HepG2 (cell line): ENCODE data around the gene CDK13.

Source experiments
- CTCF ChIP-seq: sonication (generic); formaldehyde crosslinking; IDR thresholded peaks from 2 replicates; pipeline ENCODE4 v1.5.0; 2020; ENCODE audit warnings: mild to moderate bottlenecking, missing genetic modification reagents, moderate library complexity
- EZH2 ChIP-seq: conservative IDR thresholded peaks from 2 replicates; pipeline ENCODE4 v1.6.1; 2012; ENCODE audit warnings: mild to moderate bottlenecking, low read depth, low read length, moderate library complexity
- FOXA1 ChIP-seq, 2 experiments: fragments of 450-650 bp in 1 of 2; sonication (generic) in 1 of 2; formaldehyde crosslinking in 1 of 2; IDR thresholded peaks; 2 replicates each; pipeline versions ENCODE4 v1.4.0 to v1.6.1; 2016 to 2020; ENCODE audit warnings: missing genetic modification reagents in 1 of 2
- TF ChIP-seq, protein P1 (sequence below): IDR thresholded peaks from 2 replicates; pipeline ENCODE4 v1.6.1; 2016; ENCODE audit warnings: low read depth, missing genetic modification reagents, missing compliant biosample characterization

GRCh38 chr7:40072268-40072667 is 122.2 kb downstream of the CDK13 start:
- TF ChIP-seq EZH2: no peak
- TF ChIP-seq, protein P1, sequence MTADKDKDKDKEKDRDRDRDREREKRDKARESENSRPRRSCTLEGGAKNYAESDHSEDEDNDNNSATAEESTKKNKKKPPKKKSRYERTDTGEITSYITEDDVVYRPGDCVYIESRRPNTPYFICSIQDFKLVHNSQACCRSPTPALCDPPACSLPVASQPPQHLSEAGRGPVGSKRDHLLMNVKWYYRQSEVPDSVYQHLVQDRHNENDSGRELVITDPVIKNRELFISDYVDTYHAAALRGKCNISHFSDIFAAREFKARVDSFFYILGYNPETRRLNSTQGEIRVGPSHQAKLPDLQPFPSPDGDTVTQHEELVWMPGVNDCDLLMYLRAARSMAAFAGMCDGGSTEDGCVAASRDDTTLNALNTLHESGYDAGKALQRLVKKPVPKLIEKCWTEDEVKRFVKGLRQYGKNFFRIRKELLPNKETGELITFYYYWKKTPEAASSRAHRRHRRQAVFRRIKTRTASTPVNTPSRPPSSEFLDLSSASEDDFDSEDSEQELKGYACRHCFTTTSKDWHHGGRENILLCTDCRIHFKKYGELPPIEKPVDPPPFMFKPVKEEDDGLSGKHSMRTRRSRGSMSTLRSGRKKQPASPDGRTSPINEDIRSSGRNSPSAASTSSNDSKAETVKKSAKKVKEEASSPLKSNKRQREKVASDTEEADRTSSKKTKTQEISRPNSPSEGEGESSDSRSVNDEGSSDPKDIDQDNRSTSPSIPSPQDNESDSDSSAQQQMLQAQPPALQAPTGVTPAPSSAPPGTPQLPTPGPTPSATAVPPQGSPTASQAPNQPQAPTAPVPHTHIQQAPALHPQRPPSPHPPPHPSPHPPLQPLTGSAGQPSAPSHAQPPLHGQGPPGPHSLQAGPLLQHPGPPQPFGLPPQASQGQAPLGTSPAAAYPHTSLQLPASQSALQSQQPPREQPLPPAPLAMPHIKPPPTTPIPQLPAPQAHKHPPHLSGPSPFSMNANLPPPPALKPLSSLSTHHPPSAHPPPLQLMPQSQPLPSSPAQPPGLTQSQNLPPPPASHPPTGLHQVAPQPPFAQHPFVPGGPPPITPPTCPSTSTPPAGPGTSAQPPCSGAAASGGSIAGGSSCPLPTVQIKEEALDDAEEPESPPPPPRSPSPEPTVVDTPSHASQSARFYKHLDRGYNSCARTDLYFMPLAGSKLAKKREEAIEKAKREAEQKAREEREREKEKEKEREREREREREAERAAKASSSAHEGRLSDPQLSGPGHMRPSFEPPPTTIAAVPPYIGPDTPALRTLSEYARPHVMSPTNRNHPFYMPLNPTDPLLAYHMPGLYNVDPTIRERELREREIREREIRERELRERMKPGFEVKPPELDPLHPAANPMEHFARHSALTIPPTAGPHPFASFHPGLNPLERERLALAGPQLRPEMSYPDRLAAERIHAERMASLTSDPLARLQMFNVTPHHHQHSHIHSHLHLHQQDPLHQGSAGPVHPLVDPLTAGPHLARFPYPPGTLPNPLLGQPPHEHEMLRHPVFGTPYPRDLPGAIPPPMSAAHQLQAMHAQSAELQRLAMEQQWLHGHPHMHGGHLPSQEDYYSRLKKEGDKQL (CRISPR knock-in tag): no peak
- no peak for TF ChIP-seq CTCF (CRISPR knock-in tag)
- TF ChIP-seq FOXA1 (IDR thresholded peaks at IDR 0.05): no peak
- no peak for TF ChIP-seq FOXA1 (CRISPR knock-in tag; IDR thresholded peaks at IDR 0.05)
